Natural killer cell (primary cell): Measurements from ENCODE around the gene CEACAM6. TPM values are rescaled to one million over a fixed set of nuclear protein-coding genes. Genes with fewer than 3 reads are reported as not detected.

Experiments
- ATAC-seq, 3 donors: fragments of 150-1000 bp in 2 of 3; fragments of 200-7000 bp in 1 of 3; cut with Tn5 transposase; 1 replicate in 1 of 3; 2 replicates in 2 of 3; pipeline ENCODE4 v1.10.0; 2021; ENCODE audit warnings: mild to moderate bottlenecking in 2 of 3, moderate library complexity in 2 of 3
- DNase-seq, 2 donors: peaks; one replicate each; pipeline versions ENCODE4 v3.0.0 to v3.0.0-alpha.2; 2013 to 2021; ENCODE audit warnings: mixed read lengths in 1 of 2
- H3K27ac ChIP-seq: one replicate; pipeline ENCODE4 v1.5.1; 2013; ENCODE audit warnings: mild to moderate bottlenecking, low read length
- H3K27me3 ChIP-seq: one replicate; pipeline ENCODE4 v1.6.1; 2013; ENCODE audit warnings: low read length; ENCODE audit not compliant: control insufficient read depth, insufficient read depth
- H3K36me3 ChIP-seq: one replicate; pipeline ENCODE4 v1.6.1; 2013; ENCODE audit warnings: low read length; ENCODE audit not compliant: control insufficient read depth, insufficient read depth
- H3K4me1 ChIP-seq: one replicate; pipeline ENCODE4 v1.6.1; 2013; ENCODE audit warnings: low read length; ENCODE audit not compliant: control insufficient read depth, insufficient read depth
- H3K4me3 ChIP-seq: one replicate; pipeline ENCODE4 v1.5.1; 2013; ENCODE audit warnings: low read length
- H3K9me3 ChIP-seq: one replicate; pipeline ENCODE4 v1.6.1; 2013; ENCODE audit warnings: low read length; ENCODE audit not compliant: control insufficient read depth, insufficient read depth
- H3K27ac Mint-ChIP-seq, 2 donors: one replicate each; pipeline ENCODE4 v1.8.0; 2022; ENCODE audit warnings: mild to moderate bottlenecking in 2 of 2, mixed read lengths in 2 of 2, moderate library complexity in 1 of 2
- H3K27me3 Mint-ChIP-seq, 2 donors: one replicate each; pipeline ENCODE4 v1.8.0; 2022; ENCODE audit warnings: low read depth in 2 of 2, mixed read lengths in 2 of 2
- H3K36me3 Mint-ChIP-seq: one replicate; pipeline ENCODE4 v1.8.0; 2022; ENCODE audit warnings: mixed read lengths
- H3K4me1 Mint-ChIP-seq, 2 donors: one replicate each; pipeline ENCODE4 v1.8.0; 2022; ENCODE audit warnings: mixed read lengths in 2 of 2
- H3K4me3 Mint-ChIP-seq: one replicate; pipeline ENCODE4 v1.8.0; 2022; ENCODE audit warnings: mild to moderate bottlenecking, moderate library complexity, mixed read lengths
- H3K9me3 Mint-ChIP-seq, 2 donors: one replicate each; pipeline ENCODE4 v1.8.0; 2022; ENCODE audit warnings: mixed read lengths in 2 of 2
- CTCF ChIP-seq: fragments of 200-600 bp; IDR thresholded peaks from one replicate; pipeline ENCODE4 v1.8.0; 2022; ENCODE audit warnings: antibody characterized with exemption
- WGBS: methylation state at CpG from one replicate; pipeline ENCODE4 v1.1.7; 2013; ENCODE audit warnings: missing lambda C conversion rate; ENCODE audit not compliant: insufficient coverage; 5-methylcytosine and 5-hydroxymethylcytosine counted together
- intact Hi-C: fragments of 100-400 bp; cut with micrococcal nuclease; formaldehyde crosslinking; loops from one replicate; pipeline ENCODE4 v1.14.2; 2022
- total RNA-seq, 4 donors: library from RNA; stranded (reverse); fragments of 120-200 nt in 1 of 4; gene quantifications; one replicate each; pipeline versions ENCODE4 v1.2.3 to v1.2.4, GENCODE V29; 2013 to 2022

CEACAM6 gene
- total RNA-seq, 3 donors from 2014 or later (not counting 1 experiment from before 2014, with no cell fraction given): not detected

- H3K27me3 ChIP-seq: no peaks in the 10 kb centered on the region
- no peak overlapping the region for H3K4me3 Mint-ChIP-seq
- H3K27ac ChIP-seq: no peak overlapping the region
- no peak for TF ChIP-seq CTCF
- no peaks in the 10 kb centered on the region for H3K9me3 Mint-ChIP-seq
- DNase-seq: no peak
- ATAC-seq: no peak
- H3K4me3 ChIP-seq: no peak overlapping the region
- no peaks in the 10 kb centered on the region for H3K36me3 Mint-ChIP-seq
- intact Hi-C loops: no loop called here
- no peaks in the 10 kb centered on the region for H3K9me3 ChIP-seq
- peaks cover 11% of the 10 kb centered on the region for H3K4me1 ChIP-seq
- H3K36me3 ChIP-seq: no peaks in the 10 kb centered on the region
- 67% methylated on average over 1 of the region's 4 CpGs for WGBS
- H3K27ac Mint-ChIP-seq: no peak overlapping the region
- no peaks in the 10 kb centered on the region for H3K4me1 Mint-ChIP-seq
- peaks cover 0 to 3% of the 10 kb centered on the region in 2 donors for H3K27me3 Mint-ChIP-seq
Measured at GRCh38 chr19:41815301-41815700, 60.0 kb downstream of the CEACAM6 start.

GRCh38 chr19:41816761-41817160 lies 61.4 kb downstream of the CEACAM6 start:
- Histone ChIP-seq H3K27me3 (no peaks in the 10 kb centered on the region), H3K36me3 (no peaks in the 10 kb centered on the region), H3K9me3 (no peaks in the 10 kb centered on the region), H3K4me1 (no peaks in the 10 kb centered on the region), H3K4me3 (no peak overlapping the region), H3K27ac (no peak overlapping the region)
- TF ChIP-seq CTCF: no peak
- Mint-ChIP-seq H3K4me1 (peaks cover 0 to 5% of the 10 kb centered on the region in 2 donors), H3K36me3 (no peaks in the 10 kb centered on the region), H3K9me3 (no peaks in the 10 kb centered on the region), H3K27me3 (peaks cover 0 to 8% of the 10 kb centered on the region in 2 donors), H3K4me3 (no peak overlapping the region), H3K27ac (no peak overlapping the region)
- 96% methylated on average over 2 of the region's 2 CpGs for WGBS
- ATAC-seq: no peak
- intact Hi-C loops: no loop called here
- no peak for DNase-seq

- Mint-ChIP-seq H3K27ac (no peak overlapping the region), H3K4me1 (peaks cover 0 to 5% of the 10 kb centered on the region in 2 donors), H3K4me3 (no peak overlapping the region), H3K27me3 (peaks cover 18% of the 10 kb centered on the region in 2 donors), H3K36me3 (no peaks in the 10 kb centered on the region), H3K9me3 (no peaks in the 10 kb centered on the region)
- peak in 1 of 2 donors; percentile 71 for DNase-seq
- peak; percentile 64 to 81 (median 81) for ATAC-seq
- no peaks in the 10 kb centered on the region for H3K27me3 ChIP-seq
- peak; percentile 64 for TF ChIP-seq CTCF
- H3K9me3 ChIP-seq: no peaks in the 10 kb centered on the region
- no peaks in the 10 kb centered on the region for H3K4me1 ChIP-seq
- 35% methylated on average over 12 of the region's 12 CpGs for WGBS
- no peaks in the 10 kb centered on the region for H3K36me3 ChIP-seq
- no peak overlapping the region for H3K27ac ChIP-seq
- intact Hi-C loops: no loop called here
- no peak overlapping the region for H3K4me3 ChIP-seq
Measured at GRCh38 chr19:41821003-41821735, 65.8 kb downstream of the CEACAM6 start.

Other genes with a start within 250 kb of the CEACAM6 start
- 10 to 100 TPM; 26.8 to 46.6 (median 33.6) TPM for gene CEACAM21, start 179.4 kb upstream of the CEACAM6 start, total RNA-seq
- 1 to 10 TPM in 1 of 3 donors, under 1 TPM in 2; 0.52 to 1.1 (median 0.78) TPM for gene CEACAM4, start 128.5 kb upstream of the CEACAM6 start, total RNA-seq
- not detected for gene CEACAM7, start 67.3 kb upstream of the CEACAM6 start, total RNA-seq
- not detected for gene CEACAM5, start 46.9 kb upstream of the CEACAM6 start, total RNA-seq
- gene CEACAM3, start 41.1 kb downstream of the CEACAM6 start, total RNA-seq: 1 to 10 TPM in 2 of 3 donors, not detected in 1; 1.3 to 1.7 TPM
- gene LYPD4, start 89.2 kb downstream of the CEACAM6 start, total RNA-seq: not detected
- gene DMRTC2, start 89.5 kb downstream of the CEACAM6 start, total RNA-seq: not detected
- gene RPS19, start 104.7 kb downstream of the CEACAM6 start, total RNA-seq: 1,000 to 10,000 TPM; 1,358 to 1,814 (median 1,709) TPM
- 10 to 100 TPM in 1 of 3 donors, 1 to 10 TPM in 2; 5.6 to 35.5 (median 6.0) TPM for gene CD79A, start 121.7 kb downstream of the CEACAM6 start, total RNA-seq
- 1,000 to 10,000 TPM; 1,177 to 1,409 (median 1,354) TPM for gene ARHGEF1, start 127.7 kb downstream of the CEACAM6 start, total RNA-seq
- 1 to 10 TPM; 1.1 to 2.1 (median 1.5) TPM for gene ERFL, start 172.9 kb downstream of the CEACAM6 start, total RNA-seq
- 10 to 100 TPM; 76.8 to 100.0 (median 78.4) TPM for gene RABAC1, start 203.8 kb downstream of the CEACAM6 start, total RNA-seq
- 10 to 100 TPM; 13.5 to 18.2 (median 14.0) TPM for gene ATP1A3, start 238.7 kb downstream of the CEACAM6 start, total RNA-seq